HL-60 (cell line): Measurements from ENCODE around the gene SYNJ1.
"Not testable (repeated sequence)": the region's sequence is repeated elsewhere in the genome, so short reads cannot be mapped to it uniquely, and the experiment has no call there.

Source experiments
- DNase-seq, 2 experiments: peaks; one replicate each; pipeline ENCODE4 v3.0.0-alpha.2; 2010 to 2020; ENCODE audit warnings: low read depth in 1 of 2, low spot score in 1 of 2
- H3K27ac ChIP-seq: fragments of 250-450 bp; sonication (Bioruptor Pico); replicated peaks from 2 replicates; pipeline ENCODE4 v1.5.1; 2020; ENCODE audit warnings: mild to moderate bottlenecking, moderate library complexity
- H3K27me3 ChIP-seq: fragments of 250-450 bp; sonication (Bioruptor Pico); 2 replicates; pipeline ENCODE4 v1.5.1; 2021; ENCODE audit warnings: mild to moderate bottlenecking, moderate library complexity; ENCODE audit not compliant: insufficient read depth, poor library complexity, severe bottlenecking
- H3K4me3 ChIP-seq: replicated peaks from 2 replicates; pipeline ENCODE4 v1.5.1; 2011; ENCODE audit warnings: mild to moderate bottlenecking, control low read depth, low read length; ENCODE audit not compliant: insufficient read depth
- GABPA ChIP-seq: IDR thresholded peaks from 2 replicates; pipeline ENCODE4 v1.6.1; 2012; ENCODE audit warnings: low read depth
- POLR2AphosphoS5 ChIP-seq: IDR thresholded peaks from 2 replicates; pipeline ENCODE4 v1.6.1; 2012; ENCODE audit warnings: low read depth
- SPI1 ChIP-seq: IDR thresholded peaks from 2 replicates; pipeline ENCODE4 v1.6.1; 2012; ENCODE audit warnings: low read depth, mild to moderate bottlenecking, borderline replicate concordance
- TF ChIP-seq, protein P1 (sequence below): IDR thresholded peaks from one replicate; pipeline ENCODE4 v1.5.1; 2011; ENCODE audit warnings: low read length, control low read depth, inconsistent platforms; ENCODE audit not compliant: insufficient read depth
- TF ChIP-seq, protein P2 (sequence below): IDR thresholded peaks from 2 replicates; pipeline ENCODE4 v1.6.1; 2012; ENCODE audit warnings: low read depth; ENCODE audit not compliant: insufficient replicate concordance

The SYNJ1 gene

DNA sequence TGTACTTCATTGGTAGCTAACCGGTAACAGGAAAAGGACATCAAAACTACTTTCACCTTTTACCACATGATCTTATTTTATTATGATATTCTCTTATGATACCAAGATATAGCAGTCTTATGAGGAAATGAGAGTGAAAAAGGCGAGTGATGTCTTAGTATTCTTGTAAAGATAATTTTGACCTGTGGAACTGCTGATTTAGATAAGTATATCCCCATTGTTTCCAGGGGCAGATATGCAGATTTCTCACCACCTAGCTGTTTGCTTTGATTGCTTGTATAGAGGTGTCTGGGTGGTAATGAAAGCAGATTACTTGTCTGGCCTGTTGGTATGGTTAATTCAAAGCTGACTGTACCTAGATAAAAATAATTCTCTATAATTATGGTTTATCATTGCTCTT, 53.1 kb downstream of the SYNJ1 start:
- Histone ChIP-seq H3K4me3 (no peak overlapping the region), H3K27me3 (no peaks in the 10 kb centered on the region), H3K27ac (no peak overlapping the region)
- no peak for DNase-seq
- TF ChIP-seq, protein P1, sequence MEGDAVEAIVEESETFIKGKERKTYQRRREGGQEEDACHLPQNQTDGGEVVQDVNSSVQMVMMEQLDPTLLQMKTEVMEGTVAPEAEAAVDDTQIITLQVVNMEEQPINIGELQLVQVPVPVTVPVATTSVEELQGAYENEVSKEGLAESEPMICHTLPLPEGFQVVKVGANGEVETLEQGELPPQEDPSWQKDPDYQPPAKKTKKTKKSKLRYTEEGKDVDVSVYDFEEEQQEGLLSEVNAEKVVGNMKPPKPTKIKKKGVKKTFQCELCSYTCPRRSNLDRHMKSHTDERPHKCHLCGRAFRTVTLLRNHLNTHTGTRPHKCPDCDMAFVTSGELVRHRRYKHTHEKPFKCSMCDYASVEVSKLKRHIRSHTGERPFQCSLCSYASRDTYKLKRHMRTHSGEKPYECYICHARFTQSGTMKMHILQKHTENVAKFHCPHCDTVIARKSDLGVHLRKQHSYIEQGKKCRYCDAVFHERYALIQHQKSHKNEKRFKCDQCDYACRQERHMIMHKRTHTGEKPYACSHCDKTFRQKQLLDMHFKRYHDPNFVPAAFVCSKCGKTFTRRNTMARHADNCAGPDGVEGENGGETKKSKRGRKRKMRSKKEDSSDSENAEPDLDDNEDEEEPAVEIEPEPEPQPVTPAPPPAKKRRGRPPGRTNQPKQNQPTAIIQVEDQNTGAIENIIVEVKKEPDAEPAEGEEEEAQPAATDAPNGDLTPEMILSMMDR = no peak
- TF ChIP-seq POLR2AphosphoS5 (no peak), SPI1 (no peak), GABPA (no peak)
- TF ChIP-seq, protein P2, sequence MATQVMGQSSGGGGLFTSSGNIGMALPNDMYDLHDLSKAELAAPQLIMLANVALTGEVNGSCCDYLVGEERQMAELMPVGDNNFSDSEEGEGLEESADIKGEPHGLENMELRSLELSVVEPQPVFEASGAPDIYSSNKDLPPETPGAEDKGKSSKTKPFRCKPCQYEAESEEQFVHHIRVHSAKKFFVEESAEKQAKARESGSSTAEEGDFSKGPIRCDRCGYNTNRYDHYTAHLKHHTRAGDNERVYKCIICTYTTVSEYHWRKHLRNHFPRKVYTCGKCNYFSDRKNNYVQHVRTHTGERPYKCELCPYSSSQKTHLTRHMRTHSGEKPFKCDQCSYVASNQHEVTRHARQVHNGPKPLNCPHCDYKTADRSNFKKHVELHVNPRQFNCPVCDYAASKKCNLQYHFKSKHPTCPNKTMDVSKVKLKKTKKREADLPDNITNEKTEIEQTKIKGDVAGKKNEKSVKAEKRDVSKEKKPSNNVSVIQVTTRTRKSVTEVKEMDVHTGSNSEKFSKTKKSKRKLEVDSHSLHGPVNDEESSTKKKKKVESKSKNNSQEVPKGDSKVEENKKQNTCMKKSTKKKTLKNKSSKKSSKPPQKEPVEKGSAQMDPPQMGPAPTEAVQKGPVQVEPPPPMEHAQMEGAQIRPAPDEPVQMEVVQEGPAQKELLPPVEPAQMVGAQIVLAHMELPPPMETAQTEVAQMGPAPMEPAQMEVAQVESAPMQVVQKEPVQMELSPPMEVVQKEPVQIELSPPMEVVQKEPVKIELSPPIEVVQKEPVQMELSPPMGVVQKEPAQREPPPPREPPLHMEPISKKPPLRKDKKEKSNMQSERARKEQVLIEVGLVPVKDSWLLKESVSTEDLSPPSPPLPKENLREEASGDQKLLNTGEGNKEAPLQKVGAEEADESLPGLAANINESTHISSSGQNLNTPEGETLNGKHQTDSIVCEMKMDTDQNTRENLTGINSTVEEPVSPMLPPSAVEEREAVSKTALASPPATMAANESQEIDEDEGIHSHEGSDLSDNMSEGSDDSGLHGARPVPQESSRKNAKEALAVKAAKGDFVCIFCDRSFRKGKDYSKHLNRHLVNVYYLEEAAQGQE = no peak

DNA sequence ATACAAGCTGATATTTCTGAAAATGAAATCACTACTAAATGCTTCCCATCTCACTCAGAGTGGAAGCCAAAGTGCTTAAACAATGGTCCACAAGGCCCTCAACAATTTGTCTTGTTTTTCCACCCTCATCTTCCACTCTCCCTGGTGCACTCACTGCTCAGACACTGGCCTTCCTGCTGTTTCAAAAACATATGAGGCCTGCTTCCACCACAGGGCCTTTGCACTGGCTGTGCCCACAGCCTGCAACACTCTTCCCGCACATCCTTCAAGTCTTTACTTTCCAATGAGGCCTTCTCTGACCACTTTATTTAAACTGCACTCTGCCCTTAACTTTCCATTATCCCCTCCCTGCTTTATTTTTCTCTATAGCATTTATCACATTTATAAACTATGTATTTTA, 53.8 kb downstream of the SYNJ1 start:
- Histone ChIP-seq H3K4me3 (no peak overlapping the region), H3K27me3 (no peaks in the 10 kb centered on the region), H3K27ac (no peak overlapping the region)
- TF ChIP-seq, protein P2 = no peak
- no peak for TF ChIP-seq SPI1
- TF ChIP-seq GABPA = no peak
- TF ChIP-seq, protein P1 = no peak
- TF ChIP-seq POLR2AphosphoS5 = no peak
- DNase-seq = no peak

DNA sequence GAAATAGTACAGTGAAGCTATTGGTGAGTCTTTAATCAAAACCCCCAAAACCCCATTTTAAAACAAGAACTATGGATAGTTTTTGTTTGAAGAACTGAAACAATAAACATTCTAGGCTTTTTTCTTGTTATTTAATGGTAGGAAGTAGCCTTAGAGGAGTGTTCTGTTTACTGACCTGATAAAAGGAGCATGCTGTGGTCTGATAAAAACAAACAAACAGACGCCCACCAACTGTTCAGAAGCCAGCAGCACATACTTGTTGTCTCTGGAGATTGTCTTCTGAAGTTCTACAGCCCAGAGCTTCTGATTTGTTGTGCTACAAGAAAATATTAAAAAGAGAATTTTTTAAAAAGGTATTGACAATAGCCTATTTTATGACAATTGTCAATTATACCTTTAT, 61.6 kb downstream of the SYNJ1 start:
- DNase-seq = no peak
- TF ChIP-seq POLR2AphosphoS5 (no peak), SPI1 (no peak), GABPA (no peak)
- TF ChIP-seq, protein P1 = no peak
- TF ChIP-seq, protein P2 = no peak
- Histone ChIP-seq H3K27me3 (no peaks in the 10 kb centered on the region), H3K27ac (no peak overlapping the region), H3K4me3 (no peak overlapping the region)

DNA sequence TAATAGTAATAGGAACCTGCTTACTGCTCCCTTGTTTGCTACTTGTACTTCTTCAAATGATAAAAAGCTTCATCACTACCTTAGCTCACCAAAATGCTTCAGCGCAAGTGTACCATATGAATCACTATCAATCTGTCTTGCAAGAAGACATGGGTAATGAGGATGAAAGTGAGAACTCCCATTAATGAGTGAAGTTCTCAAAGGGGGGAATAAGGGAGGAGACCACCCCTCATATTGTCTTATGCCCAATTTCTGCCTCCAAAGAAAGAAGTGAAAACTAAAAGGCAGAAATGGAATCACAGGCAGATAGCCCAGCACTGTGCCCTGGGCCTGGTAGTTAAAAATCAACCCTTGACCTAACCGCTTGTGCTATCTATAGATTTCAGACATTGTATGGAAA, 63.7 kb downstream of the SYNJ1 start:
- not testable (repeated sequence) for H3K4me3 ChIP-seq, H3K27ac ChIP-seq, H3K27me3 ChIP-seq, DNase-seq

DNA sequence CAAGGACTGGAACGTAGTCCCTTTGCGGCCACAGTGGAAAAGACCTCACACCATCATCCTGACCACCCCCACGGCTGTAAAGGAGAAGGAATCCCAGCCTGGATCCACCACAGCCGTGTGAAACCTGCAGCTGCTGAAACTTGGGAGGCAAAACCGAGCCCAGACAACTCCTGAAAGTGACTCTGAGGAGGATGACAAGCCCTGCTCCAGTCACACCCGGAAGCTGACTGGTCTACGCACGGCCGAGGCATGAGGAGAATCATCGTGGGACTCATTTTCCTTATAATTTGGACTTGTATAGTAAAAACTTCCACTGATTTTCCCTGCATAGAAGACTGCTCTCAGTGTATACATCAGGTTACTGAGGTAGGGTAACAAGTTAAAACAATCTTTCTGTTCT, 65.8 kb downstream of the SYNJ1 start:
- not testable (repeated sequence) for H3K27ac ChIP-seq, H3K4me3 ChIP-seq, DNase-seq

DNA sequence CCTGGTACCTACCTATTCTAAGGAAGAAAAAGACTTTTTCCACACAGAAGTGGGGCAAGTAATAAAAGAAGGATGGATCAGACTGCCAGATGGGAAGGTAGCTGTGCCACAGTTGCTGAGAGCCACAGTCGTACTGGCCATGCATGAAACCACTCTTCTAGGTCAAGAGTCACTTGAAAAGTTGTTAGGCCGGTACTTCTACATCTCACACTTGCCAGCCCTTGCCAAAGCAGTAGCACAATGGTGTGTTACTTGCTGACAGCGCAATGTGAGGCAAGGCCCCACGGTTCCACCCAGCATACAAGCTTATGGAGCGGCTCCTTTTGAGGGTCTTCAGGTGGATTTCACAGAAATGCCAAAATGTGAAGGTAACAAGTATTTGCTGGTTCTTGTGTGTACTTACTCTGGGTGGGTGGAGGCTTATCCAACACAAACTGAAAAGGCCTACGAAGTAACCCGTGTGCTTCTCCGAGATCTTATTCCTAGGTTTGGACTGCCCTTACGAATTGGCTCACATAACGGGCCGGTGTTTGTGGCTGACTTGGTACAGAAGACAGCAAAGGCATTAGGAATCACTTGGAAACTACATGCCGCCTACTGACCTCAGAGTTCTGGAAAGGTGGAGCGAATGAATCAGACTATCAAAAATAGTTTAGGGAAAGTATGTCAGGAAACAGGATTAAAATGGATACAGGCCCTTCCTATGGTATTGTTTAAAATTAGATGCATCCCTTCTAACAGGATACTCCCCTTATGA, 66.6 kb downstream of the SYNJ1 start:
- not testable (repeated sequence) for H3K27me3 ChIP-seq, H3K27ac ChIP-seq, DNase-seq, H3K4me3 ChIP-seq

More for the DNA sequence above, 65.8 kb downstream of the SYNJ1 start:
- H3K27me3 ChIP-seq = not testable (repeated sequence)
